CD4-positive, alpha-beta T cell treated with Interleukin-17A for 4 hours (primary cell): ENCODE results near the gene SLC25A48.
"Not testable (repeated sequence)": the region's sequence is repeated elsewhere in the genome, so short reads cannot be mapped to it uniquely, and the experiment has no call there.

Experiments
- DNase-seq: peaks from one replicate; pipeline ENCODE4 v3.0.0-alpha.2; 2020; ENCODE audit warnings: mixed read lengths

SLC25A48 gene

DNA sequence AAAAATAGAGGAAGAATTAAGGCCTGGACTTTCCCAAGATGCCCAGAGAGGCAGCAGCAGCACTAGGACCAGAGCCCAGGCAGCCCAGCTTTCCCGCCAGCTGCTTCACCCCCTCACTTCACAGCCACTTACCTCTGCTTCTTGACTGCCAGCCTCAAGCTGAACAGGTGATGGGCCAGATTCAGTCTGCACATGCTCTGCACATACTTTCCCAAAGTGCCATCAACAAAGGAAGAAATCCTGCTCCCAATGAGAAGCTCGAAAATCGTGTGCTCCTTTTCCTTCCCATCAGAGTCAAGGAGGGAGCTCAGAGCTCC is 4.1 kb upstream of the SLC25A48 start:
- no peak for DNase-seq

DNA sequence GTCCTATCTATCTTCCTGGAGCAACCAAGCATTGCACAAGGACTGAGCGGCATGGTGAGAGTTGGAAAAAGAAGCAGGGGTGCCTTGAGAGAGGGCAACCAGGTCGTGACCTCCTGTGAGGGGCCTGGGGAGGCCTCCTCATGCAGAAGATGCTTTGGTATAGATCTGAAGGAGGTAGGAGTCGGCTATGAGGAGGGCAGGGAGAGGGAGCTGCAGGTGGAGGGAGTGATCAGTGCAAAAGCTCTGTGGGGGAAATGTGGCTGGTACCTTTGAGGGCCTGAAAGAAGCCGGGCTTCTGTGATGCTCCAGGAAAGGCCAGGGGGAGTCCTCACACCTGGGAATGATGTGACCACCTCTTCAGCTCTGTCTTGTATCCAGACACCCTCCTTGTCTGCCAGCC is 3.6 kb upstream of the SLC25A48 start:
- no peak for DNase-seq

DNA sequence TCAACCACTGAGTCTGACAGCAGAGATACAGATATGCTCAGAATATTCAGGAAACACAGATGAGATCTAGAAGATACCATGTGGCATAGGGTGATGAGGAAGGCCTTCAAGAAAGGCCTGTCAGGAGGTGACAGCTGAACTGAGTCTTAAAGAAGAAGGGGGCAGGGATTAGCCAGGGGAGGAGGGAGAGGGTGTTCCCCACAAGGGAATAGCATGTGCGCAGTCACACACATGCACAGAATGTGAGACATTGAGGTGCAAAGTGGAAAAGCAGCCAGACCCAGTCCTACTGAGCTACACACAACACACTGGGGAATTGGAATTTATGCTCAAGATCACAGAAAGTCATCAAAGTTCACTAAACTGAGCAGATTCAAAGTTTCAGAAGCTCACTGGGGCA is 3.0 kb upstream of the SLC25A48 start:
- no peak for DNase-seq

DNA sequence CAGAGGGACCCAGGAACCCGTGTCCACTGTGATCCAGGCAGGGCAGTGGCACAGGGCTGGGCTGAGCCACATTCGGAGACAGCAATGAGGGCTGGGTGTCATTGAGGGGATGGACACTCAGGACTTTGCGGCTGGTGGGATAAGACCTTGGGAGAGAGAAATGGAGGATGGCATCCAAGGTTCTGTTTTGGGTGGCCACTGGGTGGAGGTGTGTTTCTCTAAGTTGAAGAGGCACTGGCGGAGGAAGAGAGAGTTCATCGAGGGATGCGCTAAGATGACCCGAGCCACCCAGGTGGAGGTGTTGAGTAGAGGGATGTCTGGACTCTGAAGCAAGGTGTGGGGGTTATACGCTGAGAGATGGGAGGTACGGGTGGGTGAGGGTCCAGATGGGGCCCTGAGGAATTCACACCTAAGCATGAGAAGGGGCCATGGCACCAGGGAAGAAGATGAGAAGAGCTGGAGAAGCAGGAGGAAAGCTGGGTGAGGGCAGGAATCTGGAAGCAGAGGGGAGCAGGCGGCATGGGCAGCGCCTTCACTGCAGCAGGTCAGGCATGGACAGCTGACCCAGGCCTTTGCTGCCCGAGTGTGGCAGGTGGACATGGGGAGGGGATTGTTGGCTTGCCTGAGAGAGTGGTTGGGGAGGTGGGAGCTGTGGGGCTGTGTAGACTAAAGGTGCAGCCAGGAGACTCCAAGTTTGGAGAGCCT is 2.5 kb upstream of the SLC25A48 start:
- no peak for DNase-seq

DNA sequence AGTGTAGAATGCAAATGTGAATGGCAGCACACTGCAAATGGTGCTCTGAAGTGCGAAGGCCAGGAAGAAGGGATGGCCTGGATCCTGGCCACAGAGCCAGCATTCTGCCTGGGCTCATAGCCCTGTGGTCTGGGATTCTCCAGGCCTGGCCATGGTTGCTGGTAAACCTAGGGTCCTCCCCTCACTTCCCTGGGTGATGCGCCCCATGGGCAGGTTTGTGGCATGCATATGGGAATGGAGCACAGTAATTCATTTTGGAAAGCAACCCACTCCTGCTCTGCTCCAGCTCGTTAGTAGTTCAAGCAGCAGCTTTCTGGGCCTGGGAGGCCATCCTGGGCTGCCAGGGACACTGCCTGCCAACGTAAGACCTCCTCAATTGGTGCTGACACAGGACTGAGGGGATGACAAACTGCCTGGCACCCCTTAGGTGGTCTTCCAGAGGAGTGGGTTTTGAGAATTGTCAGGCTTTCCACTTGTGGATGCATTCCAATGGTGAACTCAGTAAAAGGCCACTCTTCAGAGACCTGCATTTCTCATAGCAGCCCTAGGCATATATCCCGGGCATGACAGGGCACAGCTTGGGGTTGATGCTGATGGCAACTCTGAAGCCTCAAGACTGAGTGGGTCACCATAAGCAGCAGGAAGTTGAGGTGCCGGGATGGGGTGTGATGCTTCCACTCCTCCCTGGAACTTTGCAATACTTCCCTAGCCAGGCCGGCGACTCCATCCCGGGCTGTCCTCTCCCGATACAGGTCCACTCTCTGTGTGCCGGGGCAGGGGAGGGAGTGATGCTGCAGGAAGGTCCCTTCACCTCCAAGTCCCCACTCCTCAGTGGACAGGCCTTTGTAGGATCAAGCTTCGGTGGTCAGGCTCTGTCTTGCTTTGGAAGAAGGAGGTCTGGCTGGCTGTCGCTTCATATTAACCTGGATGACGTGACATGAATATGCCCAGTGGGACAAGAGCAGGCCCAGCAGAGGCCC is 1.2 kb upstream of the SLC25A48 start:
- DNase-seq = no peak

DNA sequence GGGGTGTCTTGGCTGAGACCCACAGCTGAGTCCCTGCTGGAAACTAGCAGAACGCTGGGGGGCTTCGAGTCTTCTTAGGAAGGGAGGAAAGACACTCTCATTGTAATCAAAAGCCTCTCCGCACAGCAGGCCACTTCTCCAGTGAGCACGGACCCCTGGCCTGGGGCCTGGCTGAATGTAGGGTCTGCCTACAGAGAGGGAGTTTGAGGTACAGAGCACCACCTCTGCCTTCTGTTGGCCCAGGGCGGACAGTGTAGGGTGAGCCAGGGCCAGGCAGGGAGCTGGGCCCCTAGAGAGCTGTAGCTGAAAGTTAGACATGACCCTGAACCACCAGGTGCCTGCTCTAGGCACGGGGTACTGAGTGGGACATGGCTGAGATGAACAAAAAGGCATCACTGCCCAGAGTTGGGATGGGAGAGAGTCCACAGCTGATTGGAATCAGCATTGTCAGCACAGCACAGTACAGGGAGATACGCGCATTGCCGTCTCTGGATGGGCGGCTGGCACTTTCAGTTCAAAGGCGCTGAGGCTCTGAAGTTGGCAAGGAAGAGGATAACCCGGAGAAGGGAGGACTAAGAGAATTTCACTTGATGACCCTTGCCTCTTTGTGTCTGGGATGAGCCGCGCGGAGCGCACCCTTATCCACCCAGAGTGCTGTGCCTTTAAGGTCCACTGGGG is 363 bp upstream of the SLC25A48 start:
- no peak for DNase-seq

DNA sequence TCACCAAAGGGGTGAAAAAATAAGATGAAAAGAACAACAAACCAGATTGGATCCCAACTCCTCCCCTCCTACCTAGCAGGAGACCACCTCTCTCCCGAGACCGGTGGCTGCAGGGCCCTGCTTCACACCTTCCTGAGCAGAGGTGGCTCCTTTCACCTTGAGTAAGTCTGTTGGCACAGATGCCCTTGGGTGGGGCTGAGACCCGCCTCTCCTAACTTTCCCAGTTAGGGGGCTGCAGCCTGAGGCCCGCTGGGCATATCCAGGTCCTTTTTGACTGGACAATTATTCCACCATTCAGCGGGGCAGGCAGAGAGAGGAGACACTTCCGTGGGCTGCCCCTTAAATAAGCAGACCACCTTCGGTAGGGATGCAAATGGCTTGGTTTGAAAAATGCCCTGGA is 1.3 kb downstream of the SLC25A48 start:
- DNase-seq = no peak

DNA sequence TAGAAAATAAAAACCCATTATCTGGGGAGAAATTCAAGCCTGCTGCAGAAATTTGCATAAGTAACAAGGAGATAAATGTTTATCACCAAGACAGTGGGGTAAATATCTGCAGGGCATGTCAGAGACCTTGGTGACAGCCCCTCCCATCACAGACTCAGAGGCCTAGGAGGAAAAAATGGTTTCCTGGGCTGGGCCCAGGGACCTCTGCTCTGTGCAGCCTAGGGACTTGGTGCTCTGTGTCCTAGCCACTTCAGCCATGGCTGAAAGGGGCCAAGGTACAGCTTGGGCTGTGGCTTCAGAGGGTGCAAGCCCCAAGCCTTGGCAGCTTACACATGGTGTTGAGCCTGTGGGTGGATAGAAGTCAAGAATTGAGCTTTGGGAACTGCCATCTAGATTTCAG is 3.9 kb downstream of the SLC25A48 start:
- DNase-seq = not testable (repeated sequence)

DNA sequence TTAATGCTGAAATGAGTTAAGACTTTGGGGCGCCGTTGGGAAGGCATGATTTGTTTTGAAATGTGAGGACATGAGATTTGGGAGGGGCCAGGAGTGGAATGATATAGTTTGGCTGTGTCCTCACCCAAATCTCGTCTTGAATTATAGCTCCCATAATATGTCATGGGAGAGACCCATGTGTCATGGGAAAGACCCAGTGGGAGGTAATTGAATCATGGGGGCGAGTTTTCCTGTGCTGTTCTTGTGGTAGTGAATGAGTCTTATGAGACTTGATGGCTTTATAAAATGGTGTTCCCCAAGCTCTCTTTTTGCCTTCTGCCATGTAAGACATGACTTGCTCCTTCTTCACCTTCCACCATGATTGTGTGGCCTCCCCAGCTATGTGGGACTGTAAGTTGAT is 5.1 kb downstream of the SLC25A48 start:
- no peak for DNase-seq

DNA sequence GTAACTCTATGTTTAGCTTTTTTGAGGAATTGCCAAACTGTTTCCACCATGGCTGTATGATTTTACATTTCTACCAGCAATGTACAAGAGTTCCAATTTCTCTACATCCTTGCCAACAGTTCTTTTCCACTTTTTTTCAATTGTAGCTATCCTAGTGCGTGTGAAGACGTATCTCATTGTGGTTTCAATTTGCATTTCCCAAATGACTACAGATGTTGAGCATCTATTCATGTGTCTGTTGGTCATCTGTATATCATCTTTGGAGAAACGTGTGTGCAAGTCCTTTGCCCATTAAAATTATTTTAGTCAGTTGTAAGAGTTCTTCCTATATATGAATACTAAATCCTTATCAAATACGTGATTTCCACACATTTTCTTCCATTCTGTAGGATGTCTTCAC is 6.5 kb downstream of the SLC25A48 start:
- DNase-seq = no peak

DNA sequence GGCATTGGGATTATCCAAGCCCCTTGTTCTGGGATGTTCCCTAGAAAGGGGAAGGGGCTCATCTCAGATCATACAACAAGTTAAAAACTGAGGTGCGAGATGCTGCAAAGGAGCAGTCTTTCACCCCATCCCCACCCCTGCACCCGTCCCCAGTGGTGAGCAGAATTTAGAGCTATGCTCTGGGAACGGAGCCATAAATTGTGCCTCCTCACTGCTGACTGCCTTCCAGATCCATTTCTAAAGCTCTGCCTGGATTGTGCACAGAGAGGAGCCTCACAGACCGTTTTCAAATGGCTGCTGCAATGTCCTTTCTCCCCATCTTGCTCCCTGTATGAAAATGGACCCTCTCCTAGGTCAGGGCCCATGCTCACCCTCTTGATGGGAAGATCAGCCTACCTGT is 8.3 kb downstream of the SLC25A48 start:
- DNase-seq = no peak

DNA sequence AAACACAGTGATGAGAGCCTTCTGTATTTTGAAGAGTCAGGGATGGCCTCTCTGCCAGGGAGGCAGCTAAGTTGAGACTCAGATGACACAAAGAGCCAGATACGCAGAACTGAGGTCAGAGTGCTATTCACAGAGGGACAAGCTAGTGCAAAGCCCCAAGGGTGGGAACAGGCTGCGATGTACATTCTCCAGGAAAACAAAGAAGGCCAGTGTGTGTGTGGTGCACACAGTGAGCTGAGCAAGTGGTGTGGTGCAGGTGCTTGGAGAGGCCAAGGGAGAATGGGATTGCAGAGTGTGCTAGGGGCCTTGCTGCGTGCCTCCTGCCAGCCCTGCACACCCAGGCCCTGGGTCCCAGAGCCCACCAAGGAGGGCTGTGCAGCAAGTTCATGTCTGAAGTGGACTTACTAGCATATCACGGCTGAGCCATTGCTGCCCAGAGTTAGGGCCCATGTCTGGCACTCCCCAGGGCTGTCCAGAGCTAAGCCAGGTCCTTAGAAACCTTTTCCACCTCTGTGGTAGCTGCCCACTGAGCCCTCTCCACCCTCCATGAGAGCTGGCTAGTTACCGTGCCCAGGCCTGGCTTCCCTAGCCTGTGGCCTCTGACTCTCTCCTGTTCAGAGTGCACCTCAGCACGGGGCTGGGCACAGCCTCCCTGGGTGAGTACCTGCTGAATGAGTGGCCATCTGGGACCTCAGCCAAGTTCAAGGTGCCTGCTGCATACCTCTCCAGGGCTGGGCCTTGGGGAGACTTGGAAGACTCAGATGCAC is 9.3 kb downstream of the SLC25A48 start:
- no peak for DNase-seq

DNA sequence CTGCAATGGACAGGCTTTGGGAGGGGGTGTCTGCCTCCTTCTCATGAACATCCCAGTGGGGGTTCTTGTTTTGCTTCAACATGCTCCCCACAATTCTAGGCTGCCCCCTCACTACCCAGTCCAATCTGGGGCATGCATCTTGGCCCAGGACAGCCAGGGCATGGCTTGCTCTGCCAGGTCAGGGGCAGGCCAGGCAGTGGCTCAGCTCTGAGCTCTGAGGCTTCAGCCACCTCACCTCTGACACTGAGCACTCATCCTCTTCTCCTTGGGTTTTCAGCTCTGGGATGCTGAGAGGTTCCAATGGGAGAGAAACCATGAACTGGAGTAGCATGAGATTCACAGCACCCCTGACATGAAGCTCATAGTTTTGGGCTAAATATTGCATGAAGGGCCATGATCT is 11.8 kb downstream of the SLC25A48 start:
- DNase-seq = no peak

DNA sequence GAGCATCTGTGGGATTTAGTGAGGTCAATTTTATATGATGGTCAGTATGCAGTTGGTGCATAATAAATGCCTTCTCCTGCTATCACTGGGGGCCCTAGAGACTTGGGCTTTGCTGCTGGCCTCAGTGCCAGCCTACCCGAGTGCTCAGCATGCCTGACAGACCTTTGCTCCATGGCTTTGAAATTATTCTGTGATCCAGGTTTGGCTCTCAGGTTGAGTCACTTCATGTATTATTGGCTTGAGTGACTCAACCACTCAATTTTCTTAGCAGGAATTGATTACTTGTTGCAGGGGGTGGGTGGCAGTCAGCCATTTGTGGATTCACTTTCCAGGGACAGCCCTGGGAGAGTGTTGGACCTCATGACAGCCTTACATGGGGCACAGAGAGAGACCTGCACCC is 13.5 kb downstream of the SLC25A48 start:
- no peak for DNase-seq

DNA sequence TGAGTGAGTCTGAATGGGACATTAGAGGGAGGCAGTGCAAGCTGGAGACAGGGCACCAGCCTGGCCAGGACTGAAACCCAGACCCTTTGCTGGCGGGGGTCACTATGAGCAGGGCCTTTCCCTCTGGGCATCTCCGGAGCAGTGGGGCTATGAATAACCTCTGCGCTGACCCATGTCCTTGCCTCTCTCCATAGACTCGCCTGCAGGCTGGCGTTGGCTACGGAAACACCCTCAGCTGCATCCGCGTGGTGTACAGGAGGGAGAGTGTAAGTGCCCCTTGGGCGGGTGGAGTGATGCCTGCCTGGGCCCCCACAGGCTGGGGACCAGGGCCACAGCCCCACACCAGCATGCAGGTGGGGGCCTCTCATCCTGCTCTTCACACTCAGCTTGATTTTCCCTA is 15.8 kb downstream of the SLC25A48 start:
- DNase-seq = no peak

DNA sequence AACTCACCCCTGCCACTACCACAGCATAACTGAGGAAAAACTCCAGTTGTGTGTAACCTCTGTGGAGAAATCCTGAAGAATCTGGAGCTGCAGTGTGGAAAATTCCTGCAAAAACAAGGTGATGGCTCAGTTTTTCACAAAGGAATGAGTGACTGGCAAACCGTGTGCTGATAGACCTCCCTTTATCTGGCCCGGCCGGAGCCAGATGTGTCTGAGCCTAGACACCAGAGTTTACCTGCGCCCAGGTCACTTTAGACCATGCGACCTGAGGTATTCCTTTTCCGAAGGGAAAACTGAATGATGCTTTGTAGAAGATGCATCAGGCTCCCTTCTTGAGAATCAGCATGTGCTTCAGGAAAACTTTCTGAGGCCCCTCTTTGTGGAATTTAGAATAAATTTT is 16.2 kb downstream of the SLC25A48 start:
- no peak for DNase-seq

DNA sequence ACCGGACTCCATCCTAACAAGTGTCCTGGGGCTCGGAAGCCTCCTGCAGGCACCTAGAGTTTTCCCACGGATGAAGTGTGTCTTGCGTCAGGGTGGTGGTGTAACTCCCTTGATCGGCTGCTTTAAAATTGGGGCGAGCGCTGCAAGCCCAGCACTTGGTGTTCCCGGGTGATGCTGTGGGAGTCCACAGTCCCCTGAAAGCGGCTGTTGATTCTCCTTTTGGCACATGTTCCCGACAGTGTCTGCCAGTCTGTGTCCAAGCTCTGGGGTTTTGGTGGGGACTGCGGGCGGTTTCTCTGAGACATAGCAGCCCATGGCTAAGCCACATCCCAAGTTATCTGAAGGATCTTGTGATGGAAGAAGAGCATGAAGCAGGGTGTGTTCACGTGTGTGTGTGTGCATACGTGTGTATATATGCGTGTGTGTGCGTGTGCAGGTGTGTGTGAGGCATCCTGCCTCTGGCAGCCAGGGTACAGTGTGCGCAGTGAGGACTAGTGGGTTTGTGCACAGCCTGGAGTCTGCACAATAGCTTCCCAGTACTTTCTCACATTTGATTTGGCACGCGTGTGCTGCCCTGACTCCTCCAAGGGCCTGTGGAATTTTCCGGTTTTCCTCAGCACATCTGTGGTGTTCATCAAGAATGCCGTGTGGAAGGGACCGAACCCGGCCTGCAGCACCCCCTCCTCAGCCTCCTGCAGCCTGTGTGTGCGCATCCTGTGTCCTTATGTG is 16.9 kb downstream of the SLC25A48 start:
- DNase-seq = no peak

DNA sequence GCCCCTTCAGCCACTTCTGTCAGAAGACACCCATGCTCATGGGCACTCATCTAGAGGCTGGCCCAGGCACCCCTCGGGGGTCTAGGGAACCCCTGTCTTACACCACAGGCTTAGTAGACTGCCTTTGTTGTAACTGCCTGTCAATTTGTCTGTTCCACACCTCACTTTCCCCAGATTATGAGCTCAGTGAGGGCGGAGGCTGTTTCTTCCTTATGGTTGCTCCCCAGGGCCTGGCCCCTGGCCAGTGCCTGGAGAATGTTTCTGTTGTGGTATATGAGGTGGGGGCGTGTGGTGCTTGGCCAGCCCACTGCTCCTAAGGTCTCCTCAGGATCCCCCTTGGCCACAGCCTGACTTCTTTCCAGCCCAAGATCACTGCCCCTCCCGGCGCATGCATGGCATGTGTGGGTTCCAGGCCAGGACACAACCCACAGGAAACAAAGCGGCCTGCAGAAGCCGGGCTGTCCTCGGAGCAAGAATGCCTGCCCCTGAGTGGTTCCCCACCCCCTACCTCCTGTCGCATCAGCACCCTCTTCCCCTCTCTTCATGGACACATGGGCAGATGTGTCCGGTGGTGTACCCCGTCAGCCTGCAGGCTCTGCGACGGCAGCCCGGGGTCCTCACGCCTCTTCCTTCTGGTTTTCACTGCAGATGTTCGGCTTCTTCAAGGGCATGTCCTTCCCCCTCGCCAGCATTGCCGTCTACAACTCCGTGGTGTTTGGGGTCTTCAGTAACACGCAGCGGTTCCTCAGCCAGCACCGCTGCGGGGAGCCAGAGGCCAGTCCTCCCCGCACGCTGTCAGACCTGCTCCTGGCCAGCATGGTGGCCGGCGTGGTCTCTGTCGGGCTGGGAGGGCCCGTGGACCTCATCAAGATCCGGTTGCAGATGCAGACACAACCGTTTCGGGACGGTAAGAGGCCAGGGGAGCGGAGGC is 17.7 kb downstream of the SLC25A48 start:
- DNase-seq = no peak

DNA sequence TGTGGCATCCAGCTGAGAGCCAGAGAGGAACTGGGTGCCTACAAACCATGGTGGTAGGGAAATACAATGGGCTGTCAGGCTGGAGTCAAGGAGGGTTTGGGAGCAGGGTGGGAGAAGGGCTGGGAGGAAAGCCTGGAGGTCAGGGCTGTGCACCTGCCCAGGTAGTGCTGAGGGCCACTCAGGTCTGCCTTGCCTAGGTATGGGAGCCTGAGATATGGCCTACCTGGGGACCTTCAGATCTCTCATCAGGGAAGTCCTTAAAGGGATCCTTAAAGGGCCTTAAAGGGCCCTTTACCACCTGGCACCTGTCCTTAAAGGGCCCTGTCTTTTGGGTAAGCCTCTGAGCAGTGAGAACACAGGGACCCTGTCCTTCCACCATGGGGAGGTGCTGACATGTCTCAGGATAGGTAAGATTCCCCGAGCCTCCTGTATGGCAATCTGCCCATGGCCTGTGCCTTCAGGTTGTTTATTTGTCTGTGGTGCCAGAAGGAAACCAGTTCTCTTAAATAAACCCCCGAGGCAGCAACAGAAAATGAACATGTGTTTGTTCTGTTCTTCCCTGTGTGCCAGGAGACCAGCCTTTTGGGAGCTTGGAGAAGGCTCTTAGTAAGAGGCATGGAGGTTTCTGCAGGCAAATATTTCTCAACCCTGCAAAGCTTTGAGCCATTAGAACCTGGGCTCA is 23.3 kb downstream of the SLC25A48 start:
- no peak for DNase-seq

DNA sequence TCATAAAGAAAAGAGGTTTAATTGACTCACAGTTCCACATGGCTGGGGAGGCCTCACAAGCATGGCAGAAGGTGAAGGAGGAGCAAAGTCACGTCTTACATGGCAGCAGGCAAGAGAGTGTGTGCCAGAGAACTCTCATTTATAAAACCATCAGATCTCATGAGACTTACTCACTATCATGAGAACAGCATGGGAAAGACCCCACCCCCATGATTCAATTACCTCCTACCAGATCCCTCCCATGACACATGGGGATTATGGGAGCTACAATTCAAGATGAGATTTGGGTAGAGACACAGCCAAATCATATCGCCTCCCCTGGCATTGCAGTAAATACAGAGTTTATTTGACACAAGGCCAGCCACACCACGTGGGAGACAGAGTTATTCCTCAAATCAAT is 24.7 kb downstream of the SLC25A48 start:
- DNase-seq = not testable (repeated sequence)

DNA sequence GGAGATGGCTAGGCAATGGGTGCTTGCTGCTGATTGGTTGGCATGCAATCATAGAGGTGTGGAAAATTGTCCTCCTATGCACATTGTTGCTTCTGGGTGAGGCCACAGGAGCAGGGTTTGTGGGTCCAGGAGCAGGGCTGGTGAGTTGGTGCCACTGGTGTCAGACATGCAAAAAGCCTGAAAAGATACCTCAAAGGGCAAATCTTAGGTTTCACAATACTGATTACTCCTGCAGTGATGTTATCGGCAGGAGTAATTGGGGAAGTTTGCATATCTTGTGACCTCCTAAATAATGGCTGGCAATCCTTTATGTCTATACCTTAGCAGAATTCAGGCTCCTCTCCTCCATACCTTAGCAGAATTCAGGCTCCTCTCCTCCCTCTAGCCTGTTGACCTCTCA is 25.2 kb downstream of the SLC25A48 start:
- DNase-seq = no peak
